Mononuclear cell (primary cell): Measurements from ENCODE around the gene TCHP. TPM values are rescaled to one million over a fixed set of nuclear protein-coding genes. Genes with fewer than 3 reads are reported as not detected.
"Not testable (repeated sequence)": the region's sequence is repeated elsewhere in the genome, so short reads cannot be mapped to it uniquely, and the experiment has no call there.

Experiments
- H3K27me3 ChIP-seq: 2 replicates; pipeline ENCODE4 v1.6.0; 2011; ENCODE audit warnings: low read length, control low read depth; ENCODE audit not compliant: insufficient read depth
- H3K4me1 ChIP-seq: 2 replicates; pipeline ENCODE4 v1.5.1; 2011; ENCODE audit warnings: mild to moderate bottlenecking, low read length, control low read depth; ENCODE audit not compliant: insufficient read depth
- H3K4me3 ChIP-seq: 2 replicates; pipeline ENCODE4 v1.5.1; 2011; ENCODE audit warnings: mild to moderate bottlenecking, low read length, moderate library complexity
- H3K9me3 ChIP-seq: 2 replicates; pipeline ENCODE4 v1.5.1; 2011; ENCODE audit warnings: low read depth, mild to moderate bottlenecking, control low read depth, low read length
- total RNA-seq: library from RNA; depleted of rRNA; stranded (reverse); fragments of >200 nt; gene quantifications from one replicate; pipeline ENCODE4 v1.2.3, GENCODE V29; 2012

Gene TCHP, protein sequence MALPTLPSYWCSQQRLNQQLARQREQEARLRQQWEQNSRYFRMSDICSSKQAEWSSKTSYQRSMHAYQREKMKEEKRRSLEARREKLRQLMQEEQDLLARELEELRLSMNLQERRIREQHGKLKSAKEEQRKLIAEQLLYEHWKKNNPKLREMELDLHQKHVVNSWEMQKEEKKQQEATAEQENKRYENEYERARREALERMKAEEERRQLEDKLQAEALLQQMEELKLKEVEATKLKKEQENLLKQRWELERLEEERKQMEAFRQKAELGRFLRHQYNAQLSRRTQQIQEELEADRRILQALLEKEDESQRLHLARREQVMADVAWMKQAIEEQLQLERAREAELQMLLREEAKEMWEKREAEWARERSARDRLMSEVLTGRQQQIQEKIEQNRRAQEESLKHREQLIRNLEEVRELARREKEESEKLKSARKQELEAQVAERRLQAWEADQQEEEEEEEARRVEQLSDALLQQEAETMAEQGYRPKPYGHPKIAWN
- 7.9 TPM for total RNA-seq

DNA sequence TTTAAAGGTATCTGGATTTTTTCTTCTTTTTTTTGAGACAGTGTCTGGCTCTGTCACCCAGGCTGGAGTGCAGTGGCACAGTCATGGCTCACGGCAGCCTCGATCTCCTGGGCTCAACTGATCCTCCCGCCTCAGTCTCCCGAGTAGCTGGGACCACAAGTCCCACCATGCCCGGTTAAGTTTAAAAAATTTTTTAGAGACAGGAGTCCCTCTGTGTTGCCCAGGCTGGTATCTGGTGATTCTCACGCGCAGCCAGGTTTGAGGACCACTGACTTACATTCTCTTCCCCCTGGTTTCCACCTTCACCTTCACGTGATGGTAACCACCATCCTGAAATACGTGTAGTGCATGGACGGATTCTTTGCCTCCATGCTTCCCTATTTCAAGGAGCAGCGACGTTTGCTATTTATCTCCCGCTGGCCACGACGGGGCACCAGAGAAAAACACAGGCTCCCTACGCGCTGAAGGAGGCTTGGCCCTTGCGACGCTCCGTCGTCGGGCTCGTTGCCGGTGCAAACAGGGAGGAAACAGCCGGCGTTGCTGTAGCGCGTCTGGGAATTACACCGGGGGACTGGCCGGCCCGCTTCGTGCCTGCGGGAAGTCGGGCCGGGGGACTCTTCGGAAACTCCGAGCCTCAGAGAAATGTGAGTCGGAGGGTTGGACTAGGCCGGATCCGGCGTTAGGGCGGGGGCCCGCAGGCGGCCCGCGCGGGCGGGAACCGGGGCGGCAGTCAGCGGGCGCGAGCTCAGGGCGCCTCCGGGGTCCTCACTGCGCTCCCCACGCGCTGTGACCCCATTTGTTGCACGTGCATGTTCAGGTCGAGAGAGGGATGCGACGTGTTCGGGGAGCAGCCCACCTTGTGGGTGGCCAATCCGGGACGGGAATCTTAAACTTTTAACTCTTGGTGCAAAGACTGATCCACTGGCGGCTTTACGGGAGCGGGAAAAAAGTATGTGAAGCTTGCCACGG is at the start of gene TCHP:
TSS of gene TCHP (plus strand) at position 492 of the 969 bp plus-strand sequence. CDS start 2,753 bp downstream, outside the sequence.
- H3K4me3 ChIP-seq = peak within 1 kb of the TSS; percentile 92
- no peaks in the 10 kb centered on the region for H3K9me3 ChIP-seq
- H3K4me1 ChIP-seq = peaks cover 25% of the 10 kb centered on the region
- no peaks in the 10 kb centered on the region for H3K27me3 ChIP-seq

DNA sequence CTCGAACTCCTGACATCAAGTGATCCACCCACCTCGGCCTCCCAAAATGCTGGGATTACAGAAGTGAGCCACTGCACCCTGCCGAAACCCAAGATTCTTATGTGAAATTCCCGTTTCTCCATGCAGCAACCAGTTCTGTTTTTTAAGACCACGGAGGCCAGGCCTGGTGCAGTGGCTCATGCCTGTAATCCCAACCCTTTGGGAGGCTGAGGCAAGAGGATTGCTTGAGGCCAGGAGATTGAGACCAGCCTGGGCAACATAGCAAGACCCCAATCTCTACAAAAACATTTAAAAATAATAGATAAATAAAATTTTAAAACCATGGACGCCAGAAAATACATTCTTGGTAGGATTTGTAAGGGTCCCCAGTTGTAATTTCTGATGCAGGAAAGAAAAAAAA is 49.6 kb upstream of the TCHP start:
- H3K27me3 ChIP-seq, H3K4me3 ChIP-seq, H3K9me3 ChIP-seq: not testable (repeated sequence)
- H3K4me1 ChIP-seq = peaks cover 42% of the 10 kb centered on the region

DNA sequence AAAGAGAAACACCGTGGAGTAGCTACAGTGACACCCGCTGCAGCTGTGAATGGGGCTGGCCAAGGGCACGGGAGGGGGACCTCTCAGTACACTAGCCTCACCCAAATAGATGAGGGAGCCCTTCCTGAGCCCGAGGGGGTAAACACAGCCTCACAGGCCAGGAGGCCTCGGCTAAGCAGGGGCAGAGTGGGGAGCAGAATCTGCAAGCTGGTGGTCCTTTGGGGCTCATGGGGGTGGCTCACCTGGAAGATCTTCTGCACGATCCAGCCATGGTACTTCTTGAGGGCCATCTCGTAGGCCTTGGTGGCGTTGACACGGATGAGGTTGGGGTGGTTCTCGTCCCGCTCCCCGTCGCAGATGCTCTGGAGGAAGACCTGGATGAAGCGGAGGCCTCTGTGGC is 44.7 kb upstream of the TCHP start:
- H3K27me3 ChIP-seq = no peaks in the 10 kb centered on the region
- H3K9me3 ChIP-seq = no peaks in the 10 kb centered on the region
- H3K4me1 ChIP-seq = peaks cover 3% of the 10 kb centered on the region
- H3K4me3 ChIP-seq = no peak overlapping the region

DNA sequence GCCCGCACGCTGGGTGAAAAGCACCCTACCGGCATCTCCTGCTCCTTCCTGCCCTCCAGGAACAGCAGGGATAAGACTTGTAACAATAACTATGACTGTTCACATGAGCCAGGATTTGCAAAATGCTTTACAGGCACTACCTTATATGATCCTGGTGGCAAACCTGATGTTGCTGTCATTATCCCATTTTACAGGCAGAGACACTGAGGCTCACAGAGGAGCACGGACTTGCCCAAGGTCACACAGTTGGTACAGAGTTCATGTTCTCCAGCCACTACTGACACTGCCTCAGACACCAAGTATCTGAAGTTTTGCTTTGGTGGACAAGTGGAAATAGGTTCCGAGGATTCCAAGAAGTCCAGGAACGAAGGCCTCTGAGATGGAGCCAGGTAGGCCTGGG is 42.4 kb upstream of the TCHP start:
- Histone ChIP-seq H3K4me1 (no peaks in the 10 kb centered on the region), H3K4me3 (no peak overlapping the region), H3K27me3 (no peaks in the 10 kb centered on the region), H3K9me3 (no peaks in the 10 kb centered on the region)

DNA sequence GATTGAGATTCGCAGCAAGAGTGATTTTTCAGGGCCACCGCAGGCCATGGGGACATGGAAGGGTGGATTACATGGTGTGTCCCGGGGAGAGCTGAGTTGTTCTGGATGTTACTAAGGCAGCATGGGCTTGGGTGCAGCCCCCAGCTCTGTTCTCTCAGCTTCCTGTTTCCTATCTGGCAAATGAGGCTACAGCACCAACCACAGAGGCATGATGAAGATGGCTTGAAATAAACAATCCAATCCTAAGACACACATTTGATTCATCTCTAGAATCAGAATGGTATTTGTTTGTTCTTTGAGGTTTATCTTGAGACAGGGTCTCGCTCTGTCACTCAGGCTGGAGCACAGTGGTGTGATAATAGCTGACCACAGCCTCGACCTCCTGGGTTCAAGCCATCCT is 41.3 kb upstream of the TCHP start:
- H3K9me3 ChIP-seq = no peaks in the 10 kb centered on the region
- peaks cover 3% of the 10 kb centered on the region for H3K4me1 ChIP-seq
- no peaks in the 10 kb centered on the region for H3K27me3 ChIP-seq
- H3K4me3 ChIP-seq = no peak overlapping the region

DNA sequence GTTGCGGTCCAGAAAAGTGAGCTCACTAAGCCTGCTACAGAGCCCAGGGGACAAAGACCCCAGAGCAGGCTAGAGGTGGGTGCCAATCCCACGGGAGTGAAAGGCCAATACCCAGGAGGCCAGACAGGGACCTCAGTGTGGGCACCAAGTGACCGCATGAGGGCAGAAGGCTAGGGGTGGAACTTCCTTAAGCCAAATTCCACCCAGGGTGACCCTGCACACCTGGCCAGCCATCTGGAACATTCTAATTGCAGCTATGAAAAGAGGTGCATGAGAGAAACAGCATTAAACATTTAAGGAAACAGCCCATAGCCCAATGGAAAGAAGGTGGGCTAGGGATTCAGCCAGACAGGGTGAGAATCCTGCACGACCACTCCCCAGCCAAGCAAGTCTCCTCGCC is 39.1 kb upstream of the TCHP start:
- Histone ChIP-seq H3K4me3 (no peak overlapping the region), H3K4me1 (peaks cover 19% of the 10 kb centered on the region), H3K9me3 (no peaks in the 10 kb centered on the region), H3K27me3 (no peaks in the 10 kb centered on the region)

DNA sequence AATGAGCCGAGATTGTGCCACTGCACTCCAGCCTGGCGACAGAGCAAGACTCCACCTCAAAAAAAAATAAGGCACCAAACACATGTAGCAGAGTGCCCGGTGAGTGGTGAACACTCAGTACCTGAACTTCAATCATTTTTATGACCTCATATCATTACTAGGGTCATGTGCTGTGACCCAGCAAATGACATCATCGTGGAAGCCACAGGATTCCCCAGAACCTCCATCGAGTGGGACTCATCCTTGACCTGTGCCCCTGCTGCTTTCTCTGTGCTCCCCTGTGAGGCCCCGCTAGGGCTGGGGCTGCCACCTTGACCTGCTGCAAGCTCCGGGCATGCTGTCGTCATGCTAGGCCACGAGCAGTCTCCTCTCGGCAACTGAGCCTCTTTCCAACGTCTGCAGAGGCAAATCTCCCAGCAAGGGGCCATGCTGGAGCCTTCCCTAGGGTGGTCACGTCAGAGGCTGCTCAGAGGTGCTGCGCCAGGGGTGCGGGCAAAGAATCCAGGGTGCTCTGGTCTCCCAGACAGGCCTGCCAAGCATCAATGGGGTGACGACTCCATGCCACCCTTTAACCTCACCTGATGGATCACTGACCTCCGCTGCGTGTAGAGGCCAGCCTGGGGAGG is 38.3 kb upstream of the TCHP start:
- Histone ChIP-seq H3K4me1 (peaks cover 19% of the 10 kb centered on the region), H3K4me3 (no peak overlapping the region), H3K27me3 (no peaks in the 10 kb centered on the region), H3K9me3 (no peaks in the 10 kb centered on the region)

DNA sequence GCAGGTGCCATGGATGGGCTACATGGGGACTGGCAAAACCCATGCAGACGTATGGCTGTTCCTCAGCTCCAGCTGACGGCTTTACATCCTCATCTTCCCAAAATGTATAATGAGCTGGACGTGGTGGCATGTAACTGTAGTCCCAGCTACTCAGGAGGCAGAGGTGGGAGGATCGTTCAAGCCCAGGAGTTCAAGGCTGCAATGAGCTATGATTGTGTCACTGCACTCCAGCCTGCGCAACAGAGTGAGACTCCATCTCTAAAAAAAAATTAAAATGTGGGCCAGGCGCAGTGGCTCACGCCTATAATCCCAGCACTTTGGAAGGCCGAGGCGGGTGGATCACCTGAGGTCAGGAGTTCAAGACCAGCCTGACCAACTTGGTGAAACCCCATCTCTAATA is 37.6 kb upstream of the TCHP start:
- H3K4me3 ChIP-seq, H3K27me3 ChIP-seq, H3K9me3 ChIP-seq: not testable (repeated sequence)
- H3K4me1 ChIP-seq = peaks cover 19% of the 10 kb centered on the region

DNA sequence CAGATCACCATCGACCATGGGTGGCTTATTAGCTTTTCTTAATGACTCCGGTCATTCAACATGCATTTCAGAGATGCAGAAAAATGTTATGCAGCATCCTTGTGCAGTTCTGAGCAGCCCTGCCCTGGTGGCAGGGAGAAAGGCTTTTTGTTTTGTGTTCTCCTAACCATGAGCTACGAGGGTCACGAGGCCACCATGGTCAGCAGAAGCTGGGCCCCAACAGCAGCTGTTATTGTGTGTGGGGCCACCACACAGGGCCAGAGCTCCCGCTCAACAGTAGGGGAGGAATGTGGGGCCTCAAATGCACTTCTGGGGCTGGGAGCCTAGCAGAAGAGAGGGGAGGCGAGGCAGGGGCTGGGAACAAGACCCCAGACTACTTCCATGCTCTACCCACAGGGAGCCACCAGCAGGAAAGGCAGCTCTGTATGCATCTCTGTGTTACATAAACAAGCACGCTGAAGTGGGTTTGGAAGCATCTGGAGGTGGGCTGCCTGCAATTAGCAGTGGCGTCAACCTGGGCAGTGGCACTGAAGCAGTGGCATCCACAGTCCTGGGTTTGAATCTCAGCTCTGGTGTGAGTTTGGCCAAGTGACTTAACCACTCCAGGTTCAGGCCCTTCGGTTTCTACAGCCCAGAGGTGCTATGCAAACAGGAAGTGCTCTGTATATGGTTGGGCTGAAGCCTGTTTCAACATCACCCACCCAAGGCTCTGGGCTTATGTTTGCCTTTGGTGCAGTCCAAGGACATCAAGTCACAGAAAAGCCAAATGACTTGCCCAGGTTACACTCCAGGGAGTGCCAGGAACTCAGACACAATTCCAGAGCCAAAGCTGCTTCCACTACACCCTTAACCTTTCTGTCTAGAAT is 36.0 kb upstream of the TCHP start:
- Histone ChIP-seq H3K27me3 (no peaks in the 10 kb centered on the region), H3K4me1 (peaks cover 29% of the 10 kb centered on the region), H3K4me3 (no peak overlapping the region), H3K9me3 (no peaks in the 10 kb centered on the region)

DNA sequence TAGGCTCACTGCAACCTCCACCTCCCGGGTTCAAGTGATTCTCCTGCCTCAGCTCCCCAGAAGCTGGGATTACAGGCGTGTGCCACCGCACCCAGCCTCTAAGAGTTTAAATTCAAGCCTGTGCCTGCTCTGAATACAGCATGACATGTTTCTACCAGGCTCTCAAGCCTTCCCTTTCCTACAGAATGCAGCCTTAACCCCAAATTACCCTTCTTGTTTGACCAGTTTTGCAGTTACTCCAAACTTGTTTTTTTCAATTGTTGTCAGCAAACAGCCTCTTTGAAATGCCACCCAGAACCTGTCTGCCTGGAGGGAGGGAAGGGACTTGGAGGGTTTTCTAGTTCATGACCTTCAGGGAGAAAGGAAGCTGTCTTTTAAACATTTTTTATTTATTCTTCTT is 35.2 kb upstream of the TCHP start:
- Histone ChIP-seq H3K4me3 (no peak overlapping the region), H3K9me3 (no peaks in the 10 kb centered on the region), H3K27me3 (no peaks in the 10 kb centered on the region), H3K4me1 (peaks cover 37% of the 10 kb centered on the region)

DNA sequence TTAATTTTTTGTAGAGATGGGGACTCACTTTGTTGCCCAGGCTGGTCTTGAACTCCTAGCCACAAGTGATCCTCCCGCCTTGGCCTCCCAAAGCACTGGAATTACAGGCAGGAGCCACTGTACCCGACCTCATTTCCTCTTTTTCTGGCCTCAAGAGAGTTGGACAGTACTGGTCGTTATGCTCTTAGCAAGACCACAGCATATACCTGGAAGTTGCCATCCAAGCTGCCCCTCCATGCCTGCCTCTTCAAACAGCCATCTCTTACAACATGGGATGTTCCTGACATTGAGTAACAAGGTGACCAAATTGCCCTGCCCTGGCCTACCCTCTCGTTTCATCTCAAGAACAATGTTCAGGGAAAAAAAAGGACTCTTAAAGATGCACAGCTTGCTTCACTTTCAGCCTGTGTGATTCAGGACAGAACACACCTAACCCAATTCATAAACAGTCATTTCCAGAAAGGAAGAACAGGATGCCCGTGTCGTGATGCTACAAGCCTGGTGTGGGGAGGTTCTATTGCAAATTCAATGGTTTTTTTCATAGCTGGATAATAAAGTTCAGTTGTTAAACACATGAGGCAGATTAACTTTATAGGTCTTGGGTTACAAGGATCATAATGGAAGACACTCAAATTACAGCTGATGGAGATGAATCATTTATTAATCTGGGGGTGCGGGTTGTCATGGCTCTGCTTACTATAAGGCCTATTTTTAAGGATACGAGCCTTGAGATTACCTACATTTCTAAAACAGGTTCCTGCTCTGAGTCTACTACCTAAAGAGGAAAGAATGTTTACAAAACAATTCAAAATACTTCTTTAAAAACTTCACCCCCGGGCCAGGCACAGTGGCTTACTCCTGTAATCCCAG is 31.7 kb upstream of the TCHP start:
- no peaks in the 10 kb centered on the region for H3K27me3 ChIP-seq
- no peaks in the 10 kb centered on the region for H3K9me3 ChIP-seq
- H3K4me3 ChIP-seq = no peak overlapping the region
- H3K4me1 ChIP-seq = peaks cover 62% of the 10 kb centered on the region

DNA sequence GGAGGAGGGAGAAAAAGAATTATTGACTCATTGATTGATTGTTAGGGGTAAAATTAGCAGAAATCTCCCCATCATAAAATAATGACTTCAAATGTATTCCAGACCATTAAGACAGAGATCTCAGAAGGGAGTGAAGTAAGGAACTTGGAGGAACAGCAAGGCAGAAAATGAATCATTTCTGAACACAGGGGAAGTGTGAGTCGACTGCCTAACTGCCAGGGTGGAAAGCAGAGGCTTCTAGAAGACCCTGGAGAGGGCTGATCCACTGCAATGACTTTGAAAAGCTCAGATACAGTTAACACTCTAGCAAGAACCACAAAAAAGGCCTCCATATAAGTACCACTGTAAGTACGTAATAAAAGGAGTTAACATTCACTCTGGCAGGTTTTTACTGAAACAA is 29.4 kb upstream of the TCHP start:
- H3K4me1 ChIP-seq = peaks cover 50% of the 10 kb centered on the region
- no peaks in the 10 kb centered on the region for H3K27me3 ChIP-seq
- H3K9me3 ChIP-seq = no peaks in the 10 kb centered on the region
- no peak overlapping the region for H3K4me3 ChIP-seq

DNA sequence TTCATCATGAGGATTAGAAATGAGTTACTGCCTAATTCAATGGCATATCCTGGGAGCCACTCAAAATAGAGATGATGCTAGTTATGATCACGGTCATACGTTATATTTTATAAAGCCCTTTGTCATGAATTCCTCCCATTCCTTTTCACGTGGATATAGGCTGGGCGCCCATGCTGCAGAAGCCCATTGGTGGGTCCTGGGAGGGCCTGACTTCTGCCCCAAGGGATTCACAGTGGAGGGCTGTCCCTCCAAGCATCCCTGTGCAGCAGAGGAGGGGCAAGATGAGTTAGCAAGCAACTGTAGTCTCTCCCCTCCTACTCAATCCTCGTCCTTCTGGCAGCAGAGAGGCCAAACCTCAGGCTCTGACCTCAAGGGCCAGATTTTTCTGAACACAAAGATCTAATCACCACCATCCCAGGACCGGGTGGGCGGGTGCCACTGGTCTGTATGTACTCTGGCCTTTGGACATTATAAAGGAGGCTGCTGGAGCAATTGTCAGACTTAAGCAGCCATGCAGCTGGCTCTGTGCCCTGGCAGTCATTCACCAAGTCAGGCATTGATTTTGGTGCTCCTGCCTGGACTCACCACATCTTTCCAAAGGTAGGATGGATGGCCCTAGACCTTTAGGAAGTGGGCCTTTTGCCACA is 28.3 kb upstream of the TCHP start:
- Histone ChIP-seq H3K27me3 (no peaks in the 10 kb centered on the region), H3K4me1 (peaks cover 60% of the 10 kb centered on the region)

More for the DNA sequence above, 28.3 kb upstream of the TCHP start:
- no peaks in the 10 kb centered on the region for H3K9me3 ChIP-seq
- no peak overlapping the region for H3K4me3 ChIP-seq
